GM23338 (cell line): ENCODE results near the gene CASS4. TPM values are rescaled to one million over a fixed set of nuclear protein-coding genes. Genes with fewer than 3 reads are reported as not detected.

Experiments used
- ATAC-seq: fragments of 200-7000 bp; cut with Tn5 transposase; 3 replicates; pipeline ENCODE4 v1.9.1; 2020
- DNase-seq: peaks from one replicate; pipeline ENCODE4 v3.0.0-alpha.2; 2015; ENCODE audit warnings: low spot score
- H2AFZ ChIP-seq: fragments of 200-600 bp; sonication (generic); 2 replicates; pipeline ENCODE4 v1.8.0; 2016; ENCODE audit warnings: antibody characterized with exemption, mild to moderate bottlenecking, moderate library complexity
- H3F3A ChIP-seq: fragments of 200-600 bp; sonication (generic); replicated peaks from 2 replicates; pipeline ENCODE4 v1.8.0; 2017; ENCODE audit warnings: antibody characterized with exemption, mixed run types, low read depth
- H3K27ac ChIP-seq: fragments of 200-600 bp; sonication (generic); 2 replicates; pipeline ENCODE4 v1.6.1; 2016; ENCODE audit warnings: low read depth
- H3K27me3 ChIP-seq: fragments of 200-600 bp; sonication (generic); 2 replicates; pipeline ENCODE4 v1.8.0; 2016; ENCODE audit warnings: mild to moderate bottlenecking, mixed run types, moderate library complexity; ENCODE audit not compliant: insufficient read depth
- H3K36me3 ChIP-seq: fragments of 200-600 bp; sonication (generic); 2 replicates; pipeline ENCODE4 v1.8.0; 2016; ENCODE audit warnings: mild to moderate bottlenecking; ENCODE audit not compliant: insufficient read depth
- H3K4me1 ChIP-seq: fragments of 200-600 bp; sonication (generic); 2 replicates; pipeline ENCODE4 v1.8.0; 2016; ENCODE audit warnings: mild to moderate bottlenecking, moderate library complexity; ENCODE audit not compliant: insufficient read depth
- H3K4me2 ChIP-seq: fragments of 200-600 bp; sonication (generic); 2 replicates; pipeline ENCODE4 v1.7.1; 2017; ENCODE audit warnings: mixed run types
- H3K4me3 ChIP-seq: fragments of 200-600 bp; sonication (generic); 2 replicates; pipeline ENCODE4 v1.6.1; 2016; ENCODE audit warnings: mixed run types
- H3K79me2 ChIP-seq: fragments of 200-600 bp; sonication (generic); replicated peaks from 2 replicates; pipeline ENCODE4 v1.8.0; 2017; ENCODE audit warnings: mild to moderate bottlenecking; ENCODE audit not compliant: insufficient read depth
- H3K9me2 ChIP-seq: fragments of 200-600 bp; sonication (generic); 2 replicates; pipeline ENCODE4 v1.8.0; 2017; ENCODE audit not compliant: insufficient read depth
- H4K20me1 ChIP-seq: fragments of 200-600 bp; sonication (generic); replicated peaks from 2 replicates; pipeline ENCODE4 v1.8.0; 2017; ENCODE audit warnings: mild to moderate bottlenecking; ENCODE audit not compliant: insufficient read depth
- H3K27ac Mint-ChIP-seq: 2 replicates; pipeline ENCODE4 v1.8.0; 2020; ENCODE audit warnings: inconsistent platforms, mild to moderate bottlenecking, moderate library complexity, mixed read lengths
- H3K27me3 Mint-ChIP-seq: 3 replicates; pipeline ENCODE4 v1.8.0; 2022; ENCODE audit warnings: low read depth, mild to moderate bottlenecking, moderate library complexity, mixed read lengths, inconsistent platforms; ENCODE audit not compliant: insufficient read depth, poor library complexity
- H3K36me3 Mint-ChIP-seq: 3 replicates; pipeline ENCODE4 v1.8.0; 2021; ENCODE audit warnings: low read depth, mild to moderate bottlenecking, inconsistent platforms, moderate library complexity, mixed read lengths
- H3K4me1 Mint-ChIP-seq: 3 replicates; pipeline ENCODE4 v1.8.0; 2020; ENCODE audit warnings: mild to moderate bottlenecking, inconsistent platforms, mixed read lengths
- H3K4me3 Mint-ChIP-seq: 3 replicates; pipeline ENCODE4 v1.8.0; 2021; ENCODE audit warnings: moderate library complexity, mild to moderate bottlenecking, inconsistent platforms, mixed read lengths
- H3K9me3 Mint-ChIP-seq: 3 replicates; pipeline ENCODE4 v1.8.0; 2020; ENCODE audit warnings: moderate library complexity, mild to moderate bottlenecking, inconsistent platforms, mixed read lengths
- ETS1 ChIP-seq: IDR thresholded peaks from 2 replicates; pipeline ENCODE4 v1.6.1; 2016; ENCODE audit warnings: antibody characterized with exemption
- EZH2phosphoT487 ChIP-seq: fragments of 200-600 bp; sonication (generic); IDR thresholded peaks from one replicate; pipeline ENCODE4 v1.8.1; 2018; ENCODE audit warnings: antibody characterized with exemption; ENCODE audit not compliant: unreplicated experiment
- JUNB ChIP-seq: IDR thresholded peaks from one replicate; pipeline ENCODE4 v1.6.1; 2016; ENCODE audit warnings: antibody characterized with exemption; ENCODE audit not compliant: unreplicated experiment
- NANOG ChIP-seq: IDR thresholded peaks from 2 replicates; pipeline ENCODE4 v1.6.1; 2016; ENCODE audit warnings: antibody characterized with exemption, borderline replicate concordance
- POLR2AphosphoS5 ChIP-seq: IDR thresholded peaks from 2 replicates; pipeline ENCODE4 v1.6.1; 2016; ENCODE audit warnings: antibody characterized with exemption, low read depth
- STAT1 ChIP-seq: IDR thresholded peaks from one replicate; pipeline ENCODE4 v1.6.1; 2016; ENCODE audit warnings: antibody characterized with exemption; ENCODE audit not compliant: unreplicated experiment
- ZNF331 ChIP-seq: fragments of 250-450 bp; sonication (Bioruptor Pico); IDR thresholded peaks from 2 replicates; pipeline ENCODE4 v1.5.0; 2020; ENCODE audit warnings: low read depth, mild to moderate bottlenecking, moderate library complexity
- ZNF462 ChIP-seq: fragments of 250-450 bp; sonication (Bioruptor Pico); IDR thresholded peaks from 2 replicates; pipeline ENCODE4 v1.5.0; 2020; ENCODE audit warnings: mild to moderate bottlenecking, moderate library complexity
- polyA plus RNA-seq: library from polyadenylated mRNA; unstranded; fragments of >200 nt; fragmentation: Nextera tagmentation; extraction: Ambion mirVana; gene quantifications from 2 replicates; pipeline ENCODE4 v1.2.1, GENCODE V29; 2016
- total RNA-seq: library from RNA; depleted of rRNA; stranded (reverse); fragments of >200 nt; shearing (Covaris generic); gene quantifications from 2 replicates; pipeline ENCODE4 v1.2.3, GENCODE V29; 2014

CASS4 gene
- total and polyA plus RNA-seq, 2 experiments from 2014 or later = not detected

- no peak for TF ChIP-seq ZNF462 (CRISPR knock-in tag)
- TF ChIP-seq ETS1 = no peak
- no peak for TF ChIP-seq STAT1
- no peak for TF ChIP-seq JUNB
- no peak for TF ChIP-seq NANOG
- TF ChIP-seq EZH2phosphoT487 = no peak
- no peak for TF ChIP-seq ZNF331 (CRISPR knock-in tag)
These were observed 10.7 kb downstream of the CASS4 start (continued) for GRCh38 chr20:56422824-56423189.

GRCh38 chr20:56423211-56423610, 11.2 kb downstream of the CASS4 start:
- H3K4me1 Mint-ChIP-seq = peaks cover 15% of the 10 kb centered on the region
- Histone ChIP-seq H2AFZ (no peak overlapping the region), H3K79me2 (no peaks in the 10 kb centered on the region), H3K4me2 (no peak overlapping the region), H3F3A (no peaks in the 10 kb centered on the region), H4K20me1 (no peaks in the 10 kb centered on the region), H3K27me3 (peaks cover 16% of the 10 kb centered on the region; the same call in 1 of the 2 replicates), H3K4me1 (no peaks in the 10 kb centered on the region), H3K4me3 (no peak overlapping the region), H3K27ac (no peak overlapping the region), H3K9me2 (no peaks in the 10 kb centered on the region), H3K36me3 (no peaks in the 10 kb centered on the region)
- ATAC-seq (no peak), DNase-seq (no peak)
- peaks cover 37% of the 10 kb centered on the region for H3K27me3 Mint-ChIP-seq
- H3K36me3 Mint-ChIP-seq = no peaks in the 10 kb centered on the region
- no peak overlapping the region for H3K27ac Mint-ChIP-seq
- no peak overlapping the region for H3K4me3 Mint-ChIP-seq
- no peak for TF ChIP-seq POLR2AphosphoS5
- no peaks in the 10 kb centered on the region for H3K9me3 Mint-ChIP-seq
